ENCODE data around the gene DDIT3.

Gene DDIT3

GRCh38 chr12:57483466-57483865, 36.8 kb downstream of the DDIT3 start:
- TF ChIP-seq, protein P1, sequence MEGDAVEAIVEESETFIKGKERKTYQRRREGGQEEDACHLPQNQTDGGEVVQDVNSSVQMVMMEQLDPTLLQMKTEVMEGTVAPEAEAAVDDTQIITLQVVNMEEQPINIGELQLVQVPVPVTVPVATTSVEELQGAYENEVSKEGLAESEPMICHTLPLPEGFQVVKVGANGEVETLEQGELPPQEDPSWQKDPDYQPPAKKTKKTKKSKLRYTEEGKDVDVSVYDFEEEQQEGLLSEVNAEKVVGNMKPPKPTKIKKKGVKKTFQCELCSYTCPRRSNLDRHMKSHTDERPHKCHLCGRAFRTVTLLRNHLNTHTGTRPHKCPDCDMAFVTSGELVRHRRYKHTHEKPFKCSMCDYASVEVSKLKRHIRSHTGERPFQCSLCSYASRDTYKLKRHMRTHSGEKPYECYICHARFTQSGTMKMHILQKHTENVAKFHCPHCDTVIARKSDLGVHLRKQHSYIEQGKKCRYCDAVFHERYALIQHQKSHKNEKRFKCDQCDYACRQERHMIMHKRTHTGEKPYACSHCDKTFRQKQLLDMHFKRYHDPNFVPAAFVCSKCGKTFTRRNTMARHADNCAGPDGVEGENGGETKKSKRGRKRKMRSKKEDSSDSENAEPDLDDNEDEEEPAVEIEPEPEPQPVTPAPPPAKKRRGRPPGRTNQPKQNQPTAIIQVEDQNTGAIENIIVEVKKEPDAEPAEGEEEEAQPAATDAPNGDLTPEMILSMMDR (IDR thresholded peaks at IDR 0.05; ENCODE audit: low read depth, low read length) = no peak
- in situ Hi-C loops (cut with HindIII; ENCODE audit: low sequenced_read_pairs) = no loop called here
- peak; percentile 56 for DNase-seq (ENCODE audit: low read depth, low spot score)
- no peak overlapping the region for H3K4me3 ChIP-seq (ENCODE audit: low read depth, low read length)

- no peak overlapping the region for H3K4me3 ChIP-seq (ENCODE audit: low read depth, low read length)
- in situ Hi-C loops (cut with HindIII; ENCODE audit: low sequenced_read_pairs) = no loop called here
- TF ChIP-seq, protein P1 (IDR thresholded peaks at IDR 0.05; ENCODE audit: low read depth, low read length) = no peak
- DNase-seq (ENCODE audit: low read depth, low spot score) = no peak
Observed at GRCh38 chr12:57481671-57482070, 38.6 kb downstream of the DDIT3 start.

GRCh38 chr12:57479376-57480115, 40.8 kb downstream of the DDIT3 start, which contains the start of gene ARHGAP9:
ARHGAP9 (minus strand) TSS chr12:57479866; CDS start chr12:57479406, 460 bp downstream.
- TF ChIP-seq, protein P1 (IDR thresholded peaks at IDR 0.05; ENCODE audit: low read depth, low read length) = no peak
- no peak for DNase-seq (ENCODE audit: low read depth, low spot score)
- in situ Hi-C loops (cut with HindIII; ENCODE audit: low sequenced_read_pairs) = no loop called here
- no peak within 1 kb of the TSS for H3K4me3 ChIP-seq (ENCODE audit: low read depth, low read length)

DNA sequence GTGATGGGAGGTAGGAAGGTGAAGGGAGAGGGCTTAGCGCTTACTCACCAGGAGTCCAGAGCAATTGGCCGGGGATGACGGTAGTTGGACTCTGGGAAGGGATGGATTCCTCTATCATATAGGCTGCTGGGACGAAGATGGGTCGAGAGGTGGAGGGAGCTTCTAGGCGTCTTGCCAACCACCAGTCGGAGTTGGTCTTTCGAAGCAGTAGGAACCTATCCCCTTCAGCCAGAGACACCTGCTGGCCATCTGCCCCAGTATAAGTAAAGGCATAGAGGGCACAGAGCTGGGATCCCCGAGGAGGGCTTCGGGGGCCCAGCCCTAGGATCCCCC, 41.3 kb downstream of the DDIT3 start:
- in situ Hi-C loops (cut with HindIII; ENCODE audit: low sequenced_read_pairs) = no loop called here
- H3K4me3 ChIP-seq (ENCODE audit: low read depth, low read length) = no peak overlapping the region
- TF ChIP-seq, protein P1 (IDR thresholded peaks at IDR 0.05; ENCODE audit: low read depth, low read length) = no peak
- DNase-seq (ENCODE audit: low read depth, low spot score) = no peak

DNA sequence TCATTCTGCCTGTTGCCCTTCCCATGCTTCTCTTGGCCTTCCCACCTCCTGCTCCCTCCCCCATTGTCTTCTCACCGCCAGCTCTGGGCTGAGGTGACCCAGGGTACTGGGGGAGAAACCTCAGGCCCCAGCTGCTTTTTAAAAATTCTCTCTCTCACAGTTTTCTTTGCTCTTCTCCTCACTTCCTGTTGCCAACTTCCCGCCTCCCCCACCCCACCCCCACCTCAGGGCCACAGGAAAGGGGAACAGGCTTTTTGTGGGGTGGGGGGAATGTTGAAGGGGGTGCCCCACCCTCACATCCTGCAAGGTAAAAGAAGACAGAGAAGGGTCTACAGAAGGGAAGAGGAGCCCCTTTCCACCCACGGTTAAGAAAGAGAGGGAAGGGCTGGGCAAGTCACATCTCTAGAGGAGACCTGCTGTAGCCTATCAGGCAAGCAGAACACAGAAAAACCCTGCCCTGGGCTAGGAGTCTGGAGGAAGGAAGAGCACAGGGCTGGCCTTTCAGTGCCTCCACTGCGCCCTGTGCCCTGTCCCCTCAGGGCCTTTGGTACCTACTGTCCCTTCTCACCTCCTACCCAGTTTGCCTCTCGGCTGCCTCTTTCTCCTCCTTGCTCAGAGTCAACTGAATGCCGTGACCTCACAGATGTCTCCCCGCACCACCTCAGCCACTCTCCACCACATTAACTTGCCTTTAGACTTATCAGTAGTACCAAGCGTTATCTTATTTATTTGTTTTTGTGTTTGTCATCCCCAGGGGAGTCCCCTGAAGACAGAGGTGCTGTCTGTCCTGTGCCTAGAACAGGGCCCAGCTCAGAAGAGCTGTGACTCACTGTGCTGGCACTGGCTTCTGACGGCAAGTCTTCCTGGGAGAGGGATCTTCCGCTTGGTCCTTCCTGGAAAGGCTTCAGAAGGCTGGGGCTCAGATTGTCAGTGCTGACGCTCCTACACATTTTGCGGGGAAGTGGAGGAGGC, 42.3 kb downstream of the DDIT3 start:
- in situ Hi-C loops (cut with HindIII; ENCODE audit: low sequenced_read_pairs) = no loop called here
- H3K4me3 ChIP-seq (ENCODE audit: low read depth, low read length) = no peak overlapping the region
- TF ChIP-seq, protein P1 (IDR thresholded peaks at IDR 0.05; ENCODE audit: low read depth, low read length) = no peak
- no peak for DNase-seq (ENCODE audit: low read depth, low spot score)

DNA sequence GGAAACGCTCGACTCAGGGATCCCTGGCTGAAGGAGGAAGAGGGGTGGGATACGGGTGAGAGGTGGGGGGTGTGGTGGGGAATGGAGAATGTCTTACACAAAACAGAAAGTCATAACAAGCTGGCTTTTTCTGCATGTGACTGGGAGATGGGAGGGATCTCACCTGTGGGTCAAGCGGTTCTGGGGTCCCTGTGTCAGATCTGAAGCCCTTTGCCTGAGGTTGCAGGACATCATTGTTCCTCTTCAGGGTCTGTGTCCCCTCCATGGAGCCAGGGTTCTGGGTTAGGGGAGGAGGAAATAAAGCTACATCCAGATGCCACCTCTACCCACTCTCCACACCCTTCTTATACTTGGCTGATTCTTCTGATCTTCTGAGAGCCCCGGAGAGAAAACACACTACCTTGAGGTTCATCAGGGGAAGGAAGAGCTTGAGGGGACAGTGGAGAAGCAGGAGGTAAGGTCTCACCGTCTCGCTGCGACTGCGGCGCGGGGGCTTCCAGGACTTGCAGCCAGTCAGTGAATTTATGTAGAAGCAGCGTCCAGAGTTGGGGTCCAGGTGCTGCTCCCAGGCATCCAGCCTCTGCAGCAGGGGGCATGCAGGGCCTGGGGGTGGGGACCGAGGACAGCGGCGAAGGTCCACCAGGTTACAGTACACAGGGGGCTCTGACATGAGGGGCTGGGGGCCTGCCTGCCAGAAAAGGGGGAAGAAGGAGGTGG, 43.2 kb downstream of the DDIT3 start:
- DNase-seq (ENCODE audit: low read depth, low spot score) = no peak
- no peak overlapping the region for H3K4me3 ChIP-seq (ENCODE audit: low read depth, low read length)

More for the DNA sequence above, 43.2 kb downstream of the DDIT3 start:
- TF ChIP-seq, protein P1 (IDR thresholded peaks at IDR 0.05; ENCODE audit: low read depth, low read length) = no peak
- in situ Hi-C loops (cut with HindIII; ENCODE audit: low sequenced_read_pairs) = no loop called here

Measured in astrocyte of the spinal cord (primary cell).